NCI-H82 treated with DMSO at 0.1 percent for 48 hours (cell line): Measurements from ENCODE around the gene MYO5B.
"Not testable (repeated sequence)": the region's sequence is repeated elsewhere in the genome, so short reads cannot be mapped to it uniquely, and the experiment has no call there.

Experiments
- DNase-seq: peaks from one replicate; lab custom pipeline; 2025; ENCODE audit not compliant: unreplicated experiment; lab: John Stamatoyannopoulos, UW

Gene MYO5B

DNA sequence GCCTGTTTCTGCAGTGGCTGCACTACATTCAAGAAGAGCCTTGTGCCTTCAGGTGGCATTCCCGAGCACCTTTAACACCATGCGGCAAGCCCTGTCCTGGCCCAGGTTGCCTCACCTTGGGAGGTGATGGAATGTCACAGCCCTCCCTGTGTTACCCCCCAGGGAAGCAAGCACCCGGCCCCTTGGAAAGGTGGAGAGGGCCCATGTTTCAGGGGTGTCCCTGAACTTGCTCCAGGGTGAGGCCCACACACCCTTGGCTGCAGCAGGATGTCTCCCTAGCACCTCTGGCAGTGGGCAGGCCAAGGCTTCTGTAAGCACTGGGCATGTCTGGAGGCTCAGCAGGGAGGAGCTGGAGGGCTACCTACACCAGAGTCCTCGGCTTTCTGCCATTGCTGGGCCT lies 352.3 kb downstream of the MYO5B start:
- DNase-seq = no peak

DNA sequence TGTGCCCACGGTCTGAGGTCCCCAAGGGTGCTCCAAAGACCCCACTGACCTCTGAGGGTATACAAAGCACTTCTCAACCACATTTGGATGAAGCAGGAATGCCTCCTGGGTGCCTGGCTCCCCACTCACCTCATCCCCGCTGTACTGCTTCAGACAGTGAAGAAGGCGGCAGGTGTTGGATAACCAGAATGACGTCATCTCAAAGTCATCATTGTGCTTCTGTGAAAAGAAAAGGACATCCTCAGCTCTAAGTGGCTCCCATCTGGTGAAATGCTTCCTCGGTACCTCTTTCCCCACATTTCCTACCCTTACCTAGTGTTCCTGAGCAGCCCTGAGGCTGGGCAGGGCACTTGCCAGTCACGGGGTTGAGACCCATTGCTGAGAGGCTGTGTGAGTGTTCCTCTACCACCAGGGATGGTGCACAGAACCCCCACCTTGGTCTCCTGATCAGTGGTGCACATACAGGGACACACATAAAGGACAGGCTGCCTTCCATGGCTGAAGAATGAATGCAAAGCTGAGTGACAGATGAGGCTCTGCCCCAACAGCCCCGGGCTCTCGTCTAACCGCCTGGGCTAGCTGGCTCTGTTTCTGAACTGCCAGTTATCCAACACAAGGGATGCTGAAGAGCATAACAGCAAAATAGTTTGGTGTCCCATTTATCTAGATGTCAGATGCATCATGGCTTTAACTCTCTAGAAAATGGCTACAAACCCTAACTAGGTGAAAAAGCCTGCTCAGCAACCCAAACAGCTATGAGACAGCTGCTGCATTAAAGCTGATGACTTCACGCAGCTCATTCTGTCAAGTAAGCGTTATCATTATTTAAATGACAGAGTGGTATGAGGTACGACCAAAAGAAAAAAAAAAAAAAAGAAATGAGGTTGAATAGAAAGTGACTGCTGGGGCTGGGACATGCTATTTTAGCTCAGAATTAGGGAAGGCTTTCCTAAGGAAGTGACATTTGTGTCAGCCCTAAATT lies 353.4 kb downstream of the MYO5B start:
- DNase-seq = no peak

- no peak for DNase-seq
Measured at GRCh38 chr18:49839012-49839411, 355.9 kb downstream of the MYO5B start.

GRCh38 chr18:49838381-49838780 lies 356.6 kb downstream of the MYO5B start:
- no peak for DNase-seq

DNA sequence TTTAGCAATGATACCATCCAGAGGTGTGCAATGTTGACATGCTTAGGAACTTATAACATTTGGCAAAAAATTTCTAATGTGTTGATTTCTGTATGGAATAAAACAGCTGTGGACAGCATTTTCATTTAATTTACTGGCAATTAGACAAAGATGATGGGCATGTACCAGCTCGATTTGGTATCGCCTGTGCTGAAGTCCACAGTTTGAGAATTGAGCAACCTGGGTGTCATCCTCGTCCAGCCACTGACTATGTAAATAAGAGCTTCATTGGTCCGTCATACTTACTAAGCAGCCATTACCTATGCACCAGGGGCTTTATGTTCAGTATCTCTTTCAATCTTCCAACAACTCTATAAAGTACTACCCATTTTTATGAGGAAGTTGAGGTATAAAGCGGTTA lies 357.1 kb downstream of the MYO5B start:
- no peak for DNase-seq

DNA sequence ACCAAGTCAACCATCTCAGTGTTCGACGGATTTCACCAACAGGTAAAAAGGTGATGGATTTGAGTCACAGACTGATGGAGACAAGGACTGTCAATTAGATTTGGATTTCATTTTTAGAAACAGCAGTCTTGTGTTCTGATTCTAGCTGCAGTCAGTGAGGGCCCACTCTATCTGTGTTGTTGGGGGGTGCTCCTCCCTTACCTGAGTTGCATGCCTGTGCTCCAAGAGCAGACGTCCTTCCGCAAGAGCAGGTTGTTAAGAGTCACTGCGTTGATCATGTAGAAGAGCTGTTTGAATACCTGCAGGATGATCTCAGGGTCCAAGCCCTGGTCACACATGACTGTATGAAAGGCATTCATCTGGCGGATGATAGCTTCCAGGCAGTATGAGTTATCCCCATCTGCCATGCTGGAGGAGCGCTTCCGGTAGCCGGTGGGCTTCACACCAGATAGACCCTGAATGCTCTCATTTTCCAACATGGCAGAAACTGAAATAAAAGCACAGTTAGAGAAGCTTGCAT lies 357.6 kb downstream of the MYO5B start:
- DNase-seq = not testable (repeated sequence)

DNA sequence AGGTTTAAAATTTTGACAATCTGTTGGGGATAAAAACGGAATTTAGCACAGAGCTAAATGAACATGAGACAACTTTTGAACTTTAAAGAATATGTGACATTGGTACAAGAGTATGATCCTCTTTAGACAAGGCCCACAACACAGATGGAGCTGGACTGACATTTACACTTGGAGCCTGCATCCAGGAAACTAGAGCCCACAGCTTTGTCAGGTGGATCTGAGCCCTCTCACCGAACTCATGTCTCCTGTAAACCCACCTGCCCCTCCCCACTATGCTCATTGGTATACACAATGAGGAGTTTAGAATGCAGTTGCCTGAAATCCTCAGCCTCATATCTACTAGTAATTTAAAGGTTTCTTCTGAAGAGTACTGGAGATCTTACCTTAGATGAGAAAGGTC lies 359.5 kb downstream of the MYO5B start:
- no peak for DNase-seq

DNA sequence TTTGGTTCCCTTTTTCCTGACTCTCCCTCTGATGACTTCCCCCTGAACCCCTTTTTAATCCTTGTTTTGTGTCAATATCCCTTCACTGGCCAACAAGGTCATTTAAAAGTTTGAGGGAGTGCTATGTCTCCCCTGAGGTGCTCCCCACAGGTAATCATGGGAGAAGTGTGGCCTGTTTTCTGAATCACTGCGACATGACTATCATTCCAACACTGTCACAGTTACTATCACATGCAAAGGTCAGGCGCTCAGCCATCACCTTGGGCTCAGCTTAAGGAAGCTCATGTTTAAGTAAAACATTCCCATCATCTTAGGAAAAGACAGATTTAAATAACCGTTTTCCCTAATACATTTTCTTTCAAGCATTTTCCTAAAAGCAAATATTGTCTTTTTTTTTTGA lies 360.7 kb downstream of the MYO5B start:
- no peak for DNase-seq

- DNase-seq = no peak
Measured at GRCh38 chr18:49833814-49834213, 361.1 kb downstream of the MYO5B start.

DNA sequence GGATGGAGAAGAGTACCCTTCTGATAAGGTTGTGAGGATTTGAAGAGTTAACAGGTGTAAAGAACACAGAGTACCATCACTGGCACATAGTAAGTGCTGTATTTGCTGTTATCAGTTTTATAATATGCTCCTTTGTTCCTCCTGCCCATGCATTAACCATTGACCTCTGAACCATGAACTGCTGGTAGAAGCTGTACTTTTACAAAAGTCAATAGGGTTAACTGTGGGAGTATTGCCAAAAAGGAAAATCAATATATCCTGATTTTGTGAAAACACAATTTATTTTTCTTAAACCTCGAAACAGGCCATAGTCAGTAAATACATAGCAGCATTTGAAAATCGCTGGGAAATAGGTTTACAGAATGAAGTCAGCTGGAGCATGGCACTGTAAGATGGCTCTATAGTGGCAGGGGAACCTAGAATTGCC lies 362.7 kb downstream of the MYO5B start:
- no peak for DNase-seq

DNA sequence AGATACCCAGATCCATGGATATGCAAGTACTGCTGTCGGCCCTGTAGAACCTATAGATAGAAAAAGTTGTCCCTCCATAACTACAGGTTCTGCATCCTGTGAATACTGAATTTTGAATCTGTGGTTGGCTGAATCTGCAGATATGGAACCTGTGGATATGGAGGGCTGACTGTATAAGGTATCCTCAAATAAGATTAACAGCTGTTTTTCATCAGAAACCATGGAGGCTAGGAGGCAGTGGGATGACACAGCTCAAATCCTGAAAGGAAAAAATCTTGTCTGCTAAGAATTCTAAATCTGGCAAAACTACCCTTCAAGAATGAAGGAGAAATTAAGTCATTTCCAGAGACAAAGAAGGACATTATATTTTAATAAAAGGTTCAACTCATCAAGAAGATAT lies 367.0 kb downstream of the MYO5B start:
- no peak for DNase-seq

- no peak for DNase-seq
Measured at GRCh38 chr18:49819823-49820671, 374.9 kb downstream of the MYO5B start.

- DNase-seq = no peak
Measured at GRCh38 chr18:49819071-49819662, 375.8 kb downstream of the MYO5B start.

DNA sequence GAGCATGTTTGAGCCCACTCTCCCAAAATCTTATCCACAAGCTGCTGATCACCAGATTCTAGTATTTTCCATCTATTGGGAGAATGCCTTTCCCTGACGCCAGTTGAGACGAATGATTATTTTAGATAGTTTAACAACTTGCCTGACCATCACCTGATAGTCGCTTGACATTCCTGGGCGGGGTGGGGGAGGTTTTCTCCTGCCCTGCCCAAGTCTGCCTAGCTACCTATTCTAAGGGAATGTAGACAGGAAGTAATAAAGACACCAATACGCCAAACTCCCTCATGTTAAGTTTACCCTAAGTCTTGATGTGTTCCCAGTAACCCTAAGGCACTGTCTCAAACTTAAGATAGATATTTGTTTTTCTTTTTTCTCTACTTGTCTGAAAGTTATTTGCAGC lies 377.0 kb downstream of the MYO5B start:
- DNase-seq = no peak

GRCh38 chr18:49815927-49816326 lies 379.0 kb downstream of the MYO5B start:
- DNase-seq = no peak

DNA sequence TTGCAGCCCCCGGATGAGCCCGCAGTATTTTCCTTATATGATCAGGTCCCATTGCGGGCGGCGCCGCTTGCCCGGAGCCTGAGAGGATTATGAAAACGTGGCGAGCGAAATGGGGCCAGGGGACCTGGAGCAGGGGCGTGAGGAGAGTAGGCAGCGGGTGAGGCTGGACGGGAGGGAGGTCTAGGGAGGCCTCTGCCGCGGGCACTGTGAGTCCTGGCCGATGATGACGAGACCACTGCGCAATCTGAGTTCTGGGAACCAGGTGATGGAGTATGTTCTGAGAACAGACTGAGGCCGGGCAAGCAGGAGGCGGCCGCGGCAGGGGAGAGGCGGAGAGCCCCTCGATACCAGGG lies 380.8 kb downstream of the MYO5B start:
- no peak for DNase-seq

DNA sequence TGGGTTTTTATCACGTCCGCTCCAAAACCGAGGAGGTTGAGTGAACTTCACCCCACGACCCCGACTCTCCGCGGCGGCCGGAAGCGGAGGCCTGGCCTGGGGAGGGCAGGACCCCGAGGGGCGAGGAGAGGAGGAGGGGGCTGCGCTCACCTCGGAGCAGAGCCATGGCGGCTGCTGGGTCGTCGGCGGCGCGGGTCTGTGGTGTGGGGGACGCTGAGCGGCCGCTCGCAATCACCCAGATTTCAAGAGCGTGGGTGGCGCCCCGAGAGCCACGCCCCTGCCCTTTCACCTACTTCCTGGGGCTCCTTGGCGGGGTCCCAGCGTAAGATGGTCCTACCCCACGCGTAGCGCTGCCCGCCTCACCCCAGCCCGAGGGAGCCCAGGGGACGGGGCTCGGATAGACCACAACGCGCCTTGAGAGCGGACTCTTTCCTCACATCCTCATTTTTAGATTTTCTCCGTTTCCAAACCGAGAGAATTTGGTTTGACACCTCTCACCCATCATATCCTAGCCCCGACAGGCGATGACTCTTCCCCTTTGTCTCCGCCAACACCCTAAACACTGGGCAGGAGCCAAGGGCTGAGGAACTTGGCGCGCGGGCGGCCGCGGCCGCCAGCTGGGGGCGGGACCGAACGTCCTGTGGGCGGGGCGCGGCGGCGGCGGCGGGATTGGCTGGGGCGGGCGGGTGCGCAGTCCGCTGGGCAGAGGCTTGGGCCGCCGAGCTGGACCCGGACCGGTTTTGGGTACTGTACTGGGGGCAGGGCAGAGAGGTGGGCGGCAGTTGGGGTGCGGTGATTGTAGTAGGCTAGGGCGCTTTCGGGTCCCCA lies 381.4 kb downstream of the MYO5B start, which contains the start of gene ACAA2:
ACAA2 (minus strand) TSS at position 215 of the 828 bp plus-strand sequence; CDS start at position 166, 49 bp downstream.
- DNase-seq = peak; percentile 52

DNA sequence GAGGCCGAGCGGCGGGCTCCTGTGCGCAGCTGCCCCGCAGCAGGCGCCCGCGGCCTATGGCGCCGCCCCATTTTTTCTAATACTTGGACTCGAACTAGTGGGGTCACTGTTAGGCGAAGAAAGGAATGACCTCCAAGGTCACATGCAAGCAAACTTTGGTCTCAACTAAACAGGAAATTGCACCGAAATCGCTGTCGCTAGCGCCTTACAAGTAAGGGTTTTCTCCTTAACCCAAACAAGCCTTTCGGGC lies 382.0 kb downstream of the MYO5B start:
- no peak for DNase-seq

- peak; percentile 4 for DNase-seq
Measured at GRCh38 chr18:49812286-49813068, 382.5 kb downstream of the MYO5B start.
